HG03521 (cell line): Measurements from ENCODE around the gene TMEM134.

Experiments
- ATAC-seq: cut with Tn5 transposase; IDR thresholded peaks from one replicate; pipeline ENCODE4 v1.9.1; 2021; ENCODE audit warnings: mild to moderate bottlenecking, moderate library complexity; ENCODE audit not compliant: unreplicated experiment

The TMEM134 gene

GRCh38 chr11:67463680-67464410 lies 5.2 kb downstream of the TMEM134 start:
- ATAC-seq: no peak

GRCh38 chr11:67463186-67463585 lies 5.9 kb downstream of the TMEM134 start:
- no peak for ATAC-seq

GRCh38 chr11:67458266-67458665 lies 10.8 kb downstream of the TMEM134 start:
- ATAC-seq: no peak

- no peak for ATAC-seq
Observed at GRCh38 chr11:67457453-67457852, 11.6 kb downstream of the TMEM134 start.

- no peak for ATAC-seq
Observed at GRCh38 chr11:67456068-67456705, 12.9 kb downstream of the TMEM134 start.

GRCh38 chr11:67455054-67455453 lies 14.0 kb downstream of the TMEM134 start, which contains the start of gene CABP4:
TSS of gene CABP4 (plus strand) at chr11:67455354. CDS start at chr11:67455424, 70 bp downstream.
- no peak for ATAC-seq

- ATAC-seq: no peak
Observed at GRCh38 chr11:67453816-67454732, 15.0 kb downstream of the TMEM134 start.

GRCh38 chr11:67452141-67452952 lies 16.7 kb downstream of the TMEM134 start, which contains the start of gene GPR152:
TSS of gene GPR152 (minus strand) at chr11:67452729. CDS start at chr11:67452724, 5 bp downstream.
- no peak for ATAC-seq

- ATAC-seq: no peak
Observed at GRCh38 chr11:67451658-67451976, 17.4 kb downstream of the TMEM134 start.

GRCh38 chr11:67450796-67451657 lies 18.0 kb downstream of the TMEM134 start:
- no peak for ATAC-seq

- no peak for ATAC-seq
Observed at GRCh38 chr11:67449116-67449844, 19.8 kb downstream of the TMEM134 start.

- no peak for ATAC-seq
Observed at GRCh38 chr11:67448220-67448609, 20.8 kb downstream of the TMEM134 start.

- ATAC-seq: no peak
Observed at GRCh38 chr11:67445515-67445914, 23.5 kb downstream of the TMEM134 start.

GRCh38 chr11:67442504-67443404 lies 26.3 kb downstream of the TMEM134 start:
- peak; percentile 2 for ATAC-seq

GRCh38 chr11:67441731-67442351 lies 27.2 kb downstream of the TMEM134 start:
- no peak for ATAC-seq

- ATAC-seq: no peak
Observed at GRCh38 chr11:67441098-67441563, 27.9 kb downstream of the TMEM134 start.
